ENCODE results near the gene TGFA.

Gene TGFA

GRCh38 chr2:70553584-70554337 lies at the start of gene TGFA:
Gene TGFA (minus strand): TSS chr2:70553826. CDS start chr2:70553767, 59 bp downstream.
- DNase-seq: peak in 51 of 56 donors; percentile 33 to 97 (median 76)

GRCh38 chr2:70603066-70603465 lies 49.4 kb upstream of the TGFA start:
- DNase-seq: no peak

- no peak for DNase-seq
Measured at GRCh38 chr2:70598197-70598596, 44.6 kb upstream of the TGFA start.

- no peak for DNase-seq
Measured at GRCh38 chr2:70596739-70597138, 43.1 kb upstream of the TGFA start.

GRCh38 chr2:70596293-70596692 lies 42.7 kb upstream of the TGFA start:
- no peak for DNase-seq

GRCh38 chr2:70583091-70583490 lies 29.5 kb upstream of the TGFA start:
- no peak for DNase-seq

GRCh38 chr2:70580352-70580751 lies 26.7 kb upstream of the TGFA start:
- no peak for DNase-seq

GRCh38 chr2:70574618-70575017 lies 21.0 kb upstream of the TGFA start:
- no peak for DNase-seq

GRCh38 chr2:70574109-70574508 lies 20.5 kb upstream of the TGFA start:
- DNase-seq: no peak

GRCh38 chr2:70570041-70570661 lies 16.5 kb upstream of the TGFA start:
- DNase-seq: no peak

- no peak for DNase-seq
Measured at GRCh38 chr2:70569559-70569958, 15.9 kb upstream of the TGFA start.

GRCh38 chr2:70566906-70567305 lies 13.3 kb upstream of the TGFA start:
- no peak for DNase-seq

GRCh38 chr2:70566464-70566863 lies 12.8 kb upstream of the TGFA start:
- DNase-seq: no peak

GRCh38 chr2:70565039-70565731 lies 11.6 kb upstream of the TGFA start:
- DNase-seq: peak in 49 of 56 donors; percentile 17 to 90 (median 66)

GRCh38 chr2:70561893-70562292 lies 8.3 kb upstream of the TGFA start:
- DNase-seq: no peak

GRCh38 chr2:70560442-70560841 lies 6.8 kb upstream of the TGFA start:
- DNase-seq: no peak

- no peak for DNase-seq
Measured at GRCh38 chr2:70560040-70560439, 6.4 kb upstream of the TGFA start.

GRCh38 chr2:70558195-70558808 lies 4.7 kb upstream of the TGFA start:
- DNase-seq: no peak

- DNase-seq: peak in 22 of 56 donors; percentile 9 to 67 (median 31)
Measured at GRCh38 chr2:70557171-70557838, 3.7 kb upstream of the TGFA start.

- no peak for DNase-seq
Measured at GRCh38 chr2:70556608-70557007, 3.0 kb upstream of the TGFA start.

GRCh38 chr2:70554338-70554892 lies 789 bp upstream of the TGFA start:
- DNase-seq: no peak

Measured in amygdala (tissue), 56 donors.